ENCODE measurements around the gene RAET1E.
A peak's percentile ranks its signal among the peaks of the same experiment; 100 is the strongest.
"Not testable (repeated sequence)": the region's sequence is repeated elsewhere in the genome, so short reads cannot be mapped to it uniquely, and the experiment has no call there.

Gene RAET1E

GRCh38 chr6:149898966-149899365, 1.1 kb upstream of the RAET1E start:
- H3K4me3 ChIP-seq (ENCODE audit: low read length), result no peak overlapping the region
- TF ChIP-seq, protein P1, sequence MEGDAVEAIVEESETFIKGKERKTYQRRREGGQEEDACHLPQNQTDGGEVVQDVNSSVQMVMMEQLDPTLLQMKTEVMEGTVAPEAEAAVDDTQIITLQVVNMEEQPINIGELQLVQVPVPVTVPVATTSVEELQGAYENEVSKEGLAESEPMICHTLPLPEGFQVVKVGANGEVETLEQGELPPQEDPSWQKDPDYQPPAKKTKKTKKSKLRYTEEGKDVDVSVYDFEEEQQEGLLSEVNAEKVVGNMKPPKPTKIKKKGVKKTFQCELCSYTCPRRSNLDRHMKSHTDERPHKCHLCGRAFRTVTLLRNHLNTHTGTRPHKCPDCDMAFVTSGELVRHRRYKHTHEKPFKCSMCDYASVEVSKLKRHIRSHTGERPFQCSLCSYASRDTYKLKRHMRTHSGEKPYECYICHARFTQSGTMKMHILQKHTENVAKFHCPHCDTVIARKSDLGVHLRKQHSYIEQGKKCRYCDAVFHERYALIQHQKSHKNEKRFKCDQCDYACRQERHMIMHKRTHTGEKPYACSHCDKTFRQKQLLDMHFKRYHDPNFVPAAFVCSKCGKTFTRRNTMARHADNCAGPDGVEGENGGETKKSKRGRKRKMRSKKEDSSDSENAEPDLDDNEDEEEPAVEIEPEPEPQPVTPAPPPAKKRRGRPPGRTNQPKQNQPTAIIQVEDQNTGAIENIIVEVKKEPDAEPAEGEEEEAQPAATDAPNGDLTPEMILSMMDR (conservative IDR thresholded peaks at IDR 0.05; ENCODE audit: low read depth, low read length), result no peak
- DNase-seq (ENCODE audit: low read depth), result no peak

DNA sequence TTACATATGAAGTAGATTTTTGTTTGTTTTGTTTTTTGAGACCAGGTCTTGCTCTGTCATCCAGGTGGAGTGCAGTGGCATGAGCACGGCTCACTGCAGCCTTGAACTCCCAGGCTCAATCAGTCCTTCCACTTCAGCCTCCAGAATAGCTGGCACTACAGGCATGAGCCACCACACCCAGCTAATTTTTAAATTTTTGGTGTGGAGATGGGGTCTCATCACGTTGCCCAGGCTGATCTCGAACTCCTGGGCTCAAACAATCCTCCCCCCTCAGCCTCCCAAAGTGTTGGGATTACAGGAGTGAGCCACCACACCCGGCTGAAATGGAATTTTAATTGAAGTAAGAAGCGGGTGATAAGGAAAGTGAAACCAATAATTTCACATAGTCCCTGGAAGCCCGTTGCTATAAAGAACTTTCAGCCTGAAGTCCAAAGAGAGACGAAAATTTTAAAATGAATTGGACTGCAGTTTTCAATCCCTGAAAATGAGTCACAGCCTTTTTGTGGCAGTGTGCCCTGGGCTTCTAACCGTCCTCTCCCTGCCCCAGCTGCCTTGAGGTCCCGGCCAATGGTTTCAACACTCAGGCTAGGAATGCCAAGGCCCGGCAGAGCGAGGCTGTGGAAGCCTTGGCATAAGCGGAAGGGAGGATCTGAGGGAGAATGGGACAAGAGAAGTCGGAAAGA, 757 bp downstream of the RAET1E start:
- H3K4me3 ChIP-seq (ENCODE audit: low read length), result no peak overlapping the region
- peak; percentile 47 for DNase-seq (ENCODE audit: low read depth)
- TF ChIP-seq, protein P1 (conservative IDR thresholded peaks at IDR 0.05; ENCODE audit: low read depth, low read length), result no peak

DNA sequence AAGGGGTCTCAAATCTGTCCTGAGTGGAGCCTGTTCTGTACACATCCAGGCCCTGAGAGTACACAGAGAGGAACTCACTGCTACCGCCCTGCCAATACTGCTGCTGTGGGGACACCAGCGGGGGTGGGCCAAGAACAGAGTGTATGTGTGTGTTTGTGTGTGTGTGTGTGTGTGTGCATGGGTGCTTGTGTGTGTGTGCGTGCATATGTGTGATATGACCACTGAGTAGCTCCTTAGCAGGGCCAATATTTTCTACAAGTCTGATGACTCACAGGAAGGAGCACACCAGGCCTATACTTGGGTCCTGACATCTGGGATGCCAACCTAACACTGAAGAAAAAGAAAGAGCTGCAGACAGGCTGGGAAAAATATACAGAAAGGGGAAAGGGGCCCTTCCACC, 1.4 kb downstream of the RAET1E start:
- H3K4me3 ChIP-seq (ENCODE audit: low read length), result no peak overlapping the region
- TF ChIP-seq, protein P1 (conservative IDR thresholded peaks at IDR 0.05; ENCODE audit: low read depth, low read length), result no peak
- DNase-seq (ENCODE audit: low read depth), result no peak

DNA sequence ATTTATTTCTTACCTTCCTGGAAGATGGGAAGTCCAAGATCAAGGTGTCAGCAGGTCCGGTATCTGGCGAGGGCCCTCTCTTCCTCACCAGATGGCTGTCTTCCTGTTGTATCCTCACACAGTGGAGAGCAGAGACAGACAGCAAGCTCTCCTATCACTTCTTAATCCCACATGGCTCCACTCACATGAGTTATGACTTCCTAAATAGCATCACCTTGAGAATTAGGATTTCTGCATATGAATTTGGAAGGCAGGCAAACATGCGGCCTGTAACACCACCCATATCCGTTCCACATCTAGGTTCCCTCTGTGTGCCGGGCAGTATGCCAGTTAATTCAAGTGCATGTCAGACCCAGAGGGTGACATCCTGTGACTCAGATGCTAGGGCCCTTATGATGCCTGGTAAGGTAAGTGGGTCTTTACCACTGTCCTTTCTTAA, 2.1 kb downstream of the RAET1E start:
- TF ChIP-seq, protein P1 (conservative IDR thresholded peaks at IDR 0.05; ENCODE audit: low read depth, low read length), result no peak
- DNase-seq (ENCODE audit: low read depth), result no peak
- H3K4me3 ChIP-seq (ENCODE audit: low read length), result no peak overlapping the region

DNA sequence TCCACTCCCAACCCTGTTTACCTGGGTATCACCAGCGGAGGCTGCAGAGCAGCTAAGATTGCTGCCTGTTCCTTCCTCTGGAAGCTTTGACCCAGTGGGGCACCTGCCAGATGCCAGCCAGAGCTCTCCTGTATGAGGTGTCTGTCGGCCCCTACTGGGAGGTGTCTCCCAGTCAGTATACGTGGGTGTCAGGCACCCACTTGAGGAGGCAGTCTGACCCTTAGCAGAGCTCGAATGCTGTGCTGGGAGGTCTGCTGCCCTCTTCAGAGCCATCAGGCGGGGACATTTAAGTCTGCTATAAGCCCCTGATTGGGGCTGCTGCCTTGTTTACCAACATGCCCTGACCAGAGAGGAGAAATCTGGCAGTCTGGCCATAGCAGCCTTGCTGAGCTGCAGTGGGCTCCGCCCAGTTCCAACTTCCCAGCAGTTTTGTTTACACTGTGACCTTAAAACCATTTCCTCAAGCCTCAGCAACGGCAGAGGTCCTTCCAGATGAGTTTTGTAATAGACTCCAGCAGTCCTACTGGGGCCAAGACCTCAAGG, 2.8 kb downstream of the RAET1E start:
- no peak for DNase-seq (ENCODE audit: low read depth)
- H3K4me3 ChIP-seq (ENCODE audit: low read length), result no peak overlapping the region

DNA sequence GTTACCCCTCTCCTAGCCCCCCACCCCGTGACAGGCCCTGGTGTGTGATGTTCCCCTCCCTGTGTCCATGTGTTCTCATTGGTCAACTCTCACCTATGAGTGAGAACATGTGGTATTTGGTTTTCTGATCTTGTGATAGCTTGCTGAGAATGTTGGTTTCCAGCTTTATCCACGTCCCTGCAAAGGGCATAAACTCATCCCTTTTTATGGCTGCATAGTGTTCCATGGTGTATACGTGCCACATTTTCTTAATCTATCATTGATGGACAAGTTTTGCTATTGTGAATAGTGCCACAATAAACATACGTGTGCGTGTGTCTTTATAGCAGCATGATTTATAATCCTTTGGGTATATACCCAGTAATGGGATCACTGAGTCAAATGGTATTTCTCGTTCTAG, 6.0 kb downstream of the RAET1E start:
- not testable (repeated sequence) for H3K4me3 ChIP-seq (ENCODE audit: low read length); DNase-seq (ENCODE audit: low read depth)

More for the DNA sequence above, 2.8 kb downstream of the RAET1E start:
- TF ChIP-seq, protein P1 (conservative IDR thresholded peaks at IDR 0.05; ENCODE audit: low read depth, low read length), result no peak

- DNase-seq (ENCODE audit: low read depth), result no peak
- TF ChIP-seq, protein P1 (conservative IDR thresholded peaks at IDR 0.05; ENCODE audit: low read depth, low read length), result no peak
- H3K4me3 ChIP-seq (ENCODE audit: low read length), result no peak overlapping the region
Observed at GRCh38 chr6:149891259-149891658, 6.7 kb downstream of the RAET1E start.

Data from retinal pigment epithelial cell (primary cell).